ENCODE measurements around the gene PRF1.
"Not testable (repeated sequence)": the region's sequence is repeated elsewhere in the genome, so short reads cannot be mapped to it uniquely, and the experiment has no call there.

The PRF1 gene

GRCh38 chr10:70594161-70594560 lies 8.4 kb downstream of the PRF1 start:
- no peak for DNase-seq (ENCODE audit: low read depth)

- no peak for DNase-seq (ENCODE audit: low read depth)
These were observed 9.0 kb downstream of the PRF1 start for GRCh38 chr10:70593513-70593890.

DNA sequence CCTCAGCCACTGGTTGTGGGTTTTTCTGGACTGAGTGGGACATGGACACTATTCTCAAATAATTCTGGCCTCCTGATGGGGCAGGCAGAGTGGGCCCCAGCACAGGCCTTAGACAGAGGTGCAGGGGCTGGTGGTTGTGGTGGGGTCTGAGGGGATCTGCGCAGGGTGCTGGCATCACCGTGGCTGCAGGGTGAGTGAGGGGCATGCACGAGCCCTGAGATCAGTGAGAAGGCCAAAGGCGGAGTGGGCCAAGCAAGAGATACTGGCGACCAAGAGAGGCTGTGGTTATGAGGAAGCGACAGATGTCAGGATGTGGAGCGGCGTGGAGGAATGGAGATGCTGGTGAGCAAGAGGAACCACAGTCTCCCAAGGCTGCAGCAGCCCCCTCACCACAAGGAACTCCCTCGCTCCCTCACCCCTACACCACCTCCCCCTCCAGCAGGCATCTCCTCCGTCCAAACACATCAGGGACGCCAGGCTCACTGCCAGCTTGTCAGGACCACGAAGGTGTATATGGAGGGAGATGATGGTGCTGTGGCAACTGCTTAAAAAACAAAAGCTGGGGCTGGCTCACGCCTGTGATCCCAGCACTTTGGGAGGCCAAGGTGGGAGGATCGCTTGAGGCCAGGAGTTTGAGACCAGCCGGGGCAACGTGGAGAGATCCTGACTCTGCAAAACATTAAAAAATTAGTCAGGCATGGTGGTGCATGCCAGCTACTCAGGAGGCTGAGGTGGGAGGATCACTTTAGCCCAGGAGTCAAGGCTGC lies 9.6 kb downstream of the PRF1 start:
- no peak for DNase-seq (ENCODE audit: low read depth)

DNA sequence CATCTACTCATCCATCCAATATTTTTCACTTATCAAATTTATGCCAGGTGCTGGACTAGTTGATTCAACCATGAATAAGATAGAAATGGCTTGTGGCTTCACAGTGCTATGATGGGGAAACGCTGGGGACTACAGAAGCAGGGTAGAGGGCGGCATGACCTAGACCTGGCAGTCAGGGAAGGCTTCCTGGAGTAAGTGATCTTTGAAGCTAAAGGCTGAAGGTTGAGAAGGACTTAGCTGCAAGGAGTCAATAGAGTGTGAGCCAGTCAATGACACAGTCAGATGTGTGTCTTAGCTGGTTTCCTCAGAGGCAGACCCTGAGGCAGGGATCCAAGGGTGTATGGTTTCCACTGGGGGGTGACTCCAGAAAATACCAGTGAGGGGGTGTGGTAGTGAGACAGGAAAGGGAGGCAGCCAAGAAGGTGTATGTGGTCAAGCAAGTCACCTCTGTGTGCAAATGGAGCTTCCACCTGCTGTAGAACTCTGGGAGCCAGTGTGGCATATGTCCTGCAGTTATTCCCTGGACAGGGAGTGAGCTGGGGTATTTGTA lies 10.3 kb downstream of the PRF1 start:
- DNase-seq (ENCODE audit: low read depth), result no peak

DNA sequence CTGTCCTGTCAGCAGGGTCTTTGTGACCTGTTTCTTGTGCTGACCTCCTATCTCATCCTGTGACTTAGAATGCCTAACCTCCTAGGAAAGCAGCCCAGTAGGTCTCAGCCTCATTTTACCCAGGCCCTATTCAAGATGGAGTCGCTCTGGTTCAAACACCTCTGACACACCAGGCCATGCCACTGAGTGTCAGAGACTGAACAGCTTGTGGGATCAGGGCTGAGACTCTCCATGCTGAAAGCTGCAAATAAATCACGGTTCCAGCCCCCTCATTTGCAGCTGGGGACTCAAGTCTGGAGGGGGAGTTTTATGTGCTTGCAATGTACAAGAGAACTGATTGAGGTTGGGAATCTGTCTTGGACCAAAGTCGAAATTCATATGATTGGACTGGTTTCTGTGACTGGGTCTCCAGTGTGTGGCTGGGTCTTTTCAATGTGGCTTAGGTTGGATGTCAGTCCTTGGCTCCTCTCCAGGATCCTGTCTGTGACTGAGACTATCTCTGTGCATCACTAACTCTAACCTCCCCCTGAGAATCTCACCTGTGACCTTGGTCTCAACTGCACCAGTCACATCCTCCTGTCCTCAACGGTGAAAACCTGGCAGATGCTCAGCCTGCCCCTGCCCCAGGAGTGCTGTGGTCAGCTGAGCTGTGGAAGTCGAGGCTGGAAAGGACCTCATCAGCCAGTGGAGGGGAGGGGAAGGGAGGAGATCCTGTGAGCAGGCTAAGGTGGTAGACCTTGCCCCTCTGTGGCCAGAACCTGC lies 11.7 kb downstream of the PRF1 start:
- DNase-seq (ENCODE audit: low read depth), result no peak

GRCh38 chr10:70589762-70590654 lies 12.5 kb downstream of the PRF1 start:
- no peak for DNase-seq (ENCODE audit: low read depth)

GRCh38 chr10:70588859-70589570 lies 13.5 kb downstream of the PRF1 start:
- DNase-seq (ENCODE audit: low read depth), result no peak

DNA sequence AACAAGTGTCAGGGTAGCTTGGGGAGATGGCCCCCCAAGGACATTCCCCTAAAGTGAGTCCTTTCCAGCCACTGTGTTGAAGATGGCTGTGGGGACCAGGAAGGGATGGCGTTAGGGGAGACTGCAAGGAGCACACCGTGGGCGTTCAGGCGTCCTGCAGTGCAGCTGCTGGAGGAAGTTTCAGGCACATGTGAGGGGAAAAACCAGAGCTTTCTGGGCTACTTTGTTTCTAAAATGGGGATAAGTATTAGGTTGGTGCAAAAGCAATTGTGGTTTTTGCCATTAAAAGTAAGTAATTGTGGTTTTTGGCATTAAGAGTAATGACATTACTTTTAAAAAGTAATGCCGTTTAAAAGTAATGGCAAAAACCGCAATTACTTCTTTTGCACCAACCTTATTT lies 14.3 kb downstream of the PRF1 start:
- DNase-seq (ENCODE audit: low read depth), result no peak

- no peak for DNase-seq (ENCODE audit: low read depth)
These were observed 15.4 kb downstream of the PRF1 start for GRCh38 chr10:70587045-70587658.

DNA sequence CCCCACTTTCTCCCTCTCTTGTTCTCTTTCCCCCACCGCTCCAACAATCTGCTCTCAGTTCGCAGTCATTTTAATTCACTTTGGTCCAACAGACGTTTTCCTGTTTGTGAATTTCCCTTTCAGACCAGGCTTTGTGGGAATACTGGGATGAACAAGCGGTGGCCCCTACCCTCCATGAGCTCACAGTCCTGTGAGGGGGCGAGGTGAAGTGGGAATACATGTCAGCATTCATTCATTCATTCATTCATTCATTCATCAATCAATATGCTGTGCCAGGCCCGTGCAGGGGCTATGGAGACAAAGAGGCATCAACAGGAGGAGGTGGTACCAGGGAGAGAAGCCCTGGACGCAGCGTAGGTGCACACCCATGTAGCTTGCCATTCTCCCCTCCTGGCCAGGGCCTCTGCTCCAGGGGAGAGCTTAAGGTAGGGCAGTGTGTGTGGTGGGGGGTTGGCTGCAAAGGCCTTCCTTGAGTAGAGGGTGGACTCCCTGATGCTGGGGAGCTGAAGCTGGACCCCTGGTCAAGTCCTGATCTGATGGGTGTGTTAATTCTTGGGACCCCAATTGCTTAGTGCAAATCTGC lies 16.1 kb downstream of the PRF1 start:
- DNase-seq (ENCODE audit: low read depth), result no peak

GRCh38 chr10:70585578-70586169 lies 16.9 kb downstream of the PRF1 start:
- DNase-seq (ENCODE audit: low read depth), result no peak

DNA sequence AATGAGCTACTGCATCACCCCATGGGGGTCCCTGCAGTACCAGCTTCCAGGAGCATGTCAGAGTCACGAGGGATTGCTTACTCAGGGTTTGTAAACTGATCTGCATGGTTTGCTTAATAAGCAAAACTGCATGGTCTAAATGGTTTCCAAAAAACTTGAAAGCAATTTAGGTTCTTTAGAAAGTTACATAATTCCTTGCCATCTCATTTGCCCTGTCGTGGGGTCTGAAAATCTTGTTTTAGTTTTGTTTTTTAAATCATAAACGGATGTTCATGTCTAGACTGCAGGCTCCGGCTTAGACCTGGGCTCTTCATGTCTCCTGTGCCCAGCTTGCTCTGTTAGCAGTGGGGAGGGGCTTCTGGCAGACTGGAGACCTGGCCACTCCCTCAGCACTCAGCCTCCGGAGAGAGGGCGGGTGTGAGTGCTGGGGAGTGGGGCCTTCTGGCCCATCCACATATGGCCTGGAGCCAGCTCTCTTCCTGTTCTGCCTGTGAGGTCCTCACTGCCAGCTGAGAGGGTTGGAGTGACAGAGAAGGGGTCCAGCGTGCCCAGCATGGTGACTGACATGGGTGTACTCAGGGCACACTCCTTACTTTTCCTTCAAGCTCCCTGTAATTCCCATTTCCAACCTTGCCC lies 17.5 kb downstream of the PRF1 start:
- DNase-seq (ENCODE audit: low read depth), result no peak

GRCh38 chr10:70584366-70584765 lies 18.2 kb downstream of the PRF1 start:
- DNase-seq (ENCODE audit: low read depth), result no peak

DNA sequence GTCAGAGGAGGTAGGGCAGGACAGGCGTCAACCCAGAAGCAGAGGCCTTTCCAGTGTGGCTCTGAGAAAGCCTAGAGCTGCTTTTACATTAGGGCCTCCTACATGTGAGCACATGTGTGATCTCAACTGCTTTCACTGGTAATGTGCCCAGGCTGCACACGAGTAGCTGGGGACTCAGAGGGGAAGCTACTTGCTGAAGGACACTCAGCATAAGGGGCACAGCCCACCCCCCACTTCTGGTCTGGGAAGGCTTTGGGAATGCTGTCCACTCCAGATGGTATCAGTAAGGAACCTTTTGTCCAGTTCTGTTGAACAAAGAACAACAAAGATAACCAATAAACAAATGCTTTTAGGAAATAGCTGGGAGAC lies 18.9 kb downstream of the PRF1 start:
- no peak for DNase-seq (ENCODE audit: low read depth)

DNA sequence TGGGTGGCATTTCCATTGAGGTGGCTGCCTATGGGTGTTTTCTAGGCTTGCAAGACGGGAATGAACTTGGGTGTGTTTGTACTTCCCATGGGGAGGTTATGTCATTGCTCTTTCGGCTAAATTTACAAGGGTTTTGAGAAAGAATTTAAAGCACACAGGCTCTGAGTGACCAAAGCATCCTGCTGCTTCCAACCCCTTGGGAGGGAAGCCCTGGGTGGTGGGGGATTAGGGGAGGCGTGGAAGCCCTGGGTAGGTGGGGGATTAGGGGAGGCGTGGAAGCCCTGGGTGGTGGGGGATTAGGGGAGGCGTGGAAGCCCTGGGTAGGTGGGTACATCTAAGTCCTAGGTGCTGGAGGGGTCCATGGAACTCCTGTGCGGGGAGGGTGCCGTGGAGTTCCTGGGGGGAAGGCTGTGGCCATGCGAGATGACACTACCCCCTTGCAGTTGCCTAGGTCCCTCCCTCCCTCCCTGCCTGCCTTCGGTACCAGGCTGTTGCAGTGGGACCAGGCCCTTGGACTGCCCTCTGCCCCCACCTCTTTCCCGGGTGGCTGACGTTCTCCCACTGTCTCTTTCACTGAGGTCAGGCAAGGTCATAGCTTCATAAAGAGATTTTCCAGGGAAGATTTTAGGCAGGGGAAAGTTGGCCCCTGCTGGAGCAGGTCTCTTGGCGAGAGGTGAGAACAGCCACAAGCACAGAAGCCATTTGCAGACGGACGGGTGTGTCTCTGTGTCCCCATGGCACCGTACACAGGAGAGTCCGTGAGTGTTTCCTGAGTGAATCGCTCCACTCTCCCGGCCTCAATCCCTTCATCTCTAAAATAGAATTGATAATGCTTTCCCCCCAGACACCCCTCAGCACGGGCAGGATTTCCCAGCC lies 19.5 kb downstream of the PRF1 start:
- no peak for DNase-seq (ENCODE audit: low read depth)

DNA sequence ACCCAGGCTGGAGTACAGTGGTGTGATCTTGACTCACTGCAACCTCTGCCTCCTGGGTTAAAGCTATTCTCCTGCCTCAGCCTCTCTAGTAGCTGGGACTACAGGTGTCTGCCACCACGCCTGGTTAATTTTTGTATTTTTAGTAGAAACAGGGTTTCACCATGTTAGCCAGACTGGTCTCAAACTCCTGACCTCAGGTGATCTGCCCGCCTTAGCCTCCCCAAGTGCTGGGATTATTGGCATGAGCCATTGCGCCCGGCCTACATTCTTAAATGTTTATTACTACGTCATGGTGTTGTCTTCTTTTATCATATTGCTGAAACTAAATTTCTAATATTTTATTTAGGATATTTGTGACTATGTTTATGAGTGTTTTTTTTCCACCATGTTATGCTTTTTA lies 21.4 kb downstream of the PRF1 start:
- not testable (repeated sequence) for DNase-seq (ENCODE audit: low read depth)

GRCh38 chr10:70579234-70580002 lies 23.1 kb downstream of the PRF1 start:
- DNase-seq (ENCODE audit: low read depth), result no peak

- peak; percentile 40 for DNase-seq (ENCODE audit: low read depth)
These were observed 24.1 kb downstream of the PRF1 start for GRCh38 chr10:70578371-70578947.
